HepG2 (cell line): ENCODE measurements around the gene PYGB. TPM values are rescaled to one million over a fixed set of nuclear protein-coding genes. Genes with fewer than 3 reads are reported as not detected.
A peak's percentile ranks its signal among the peaks of the same experiment; 100 is the strongest.

Experiments
- ATAC-seq: fragments of 200-7000 bp; cut with Tn5 transposase; 3 replicates; pipeline ENCODE4 v1.9.1; 2020; ENCODE audit warnings: mild to moderate bottlenecking, moderate library complexity
- BruUV-seq: library from RNA; stranded (reverse); fragments of 400-500 nt; replicated peaks from 2 replicates; lab custom pipeline; 2021; lab: Mats Ljungman, UMichigan
- CTCF ChIA-PET: fragments of 300-600 bp; formaldehyde crosslinking; extraction: SDS; loops from one replicate; lab custom pipeline; 2021; ENCODE audit warnings: low total read pairs, inconsistent platforms, low intra/inter-chr PET ratio; lab: Yijun Ruan, JAX
- POLR2A ChIA-PET: fragments of 350-600 bp; sonication (Branson Sonifier 250); formaldehyde crosslinking; loops from one replicate; lab custom pipeline; 2020; ENCODE audit warnings: antibody characterized with exemption, inconsistent platforms; lab: Yijun Ruan, JAX
- DNase-seq: peaks from one replicate; pipeline ENCODE4 v3.0.0-alpha.2; 2015; ENCODE audit warnings: low spot score
- FAIRE-seq: peaks from 3 replicates; lab custom pipeline; 2011; peaks lifted over from hg19 to GRCh38; lab: Jason Lieb, UNC
- H2AFZ ChIP-seq: one replicate; pipeline ENCODE4 v1.6.1; 2011; ENCODE audit warnings: low read length, inconsistent platforms
- H3K27ac ChIP-seq: fragments of 300-600 bp; 3 replicates; pipeline ENCODE4 v1.8.0; 2011; ENCODE audit warnings: mixed run types, mild to moderate bottlenecking, mixed read lengths, low read length, inconsistent platforms; ENCODE audit not compliant: insufficient read depth; ENCODE audit errors: extremely low read length
- H3K27me3 ChIP-seq, 2 experiments: fragments of 200-600 bp in 1 of 2; 2 replicates in 1 of 2; 3 replicates in 1 of 2; pipeline versions ENCODE4 v1.6.0 to v1.8.0; 2011; ENCODE audit warnings: low read length in 2 of 2, mild to moderate bottlenecking in 2 of 2, moderate library complexity in 2 of 2, inconsistent platforms in 1 of 2; ENCODE audit not compliant: insufficient read depth in 2 of 2, control insufficient read depth in 1 of 2
- H3K36me3 ChIP-seq, 2 experiments: fragments of 200-600 bp in 1 of 2; replicated peaks in 1 of 2; 2 replicates in 1 of 2; 3 replicates in 1 of 2; pipeline versions ENCODE4 v1.5.1 to v1.8.0; 2011; ENCODE audit warnings: low read length in 2 of 2, inconsistent platforms in 1 of 2; ENCODE audit not compliant: insufficient read depth in 2 of 2, control insufficient read depth in 1 of 2
- H3K4me1 ChIP-seq: 2 replicates; pipeline ENCODE4 v1.5.1; 2012; ENCODE audit warnings: low read length, inconsistent platforms; ENCODE audit not compliant: insufficient read depth
- H3K4me2 ChIP-seq: 2 replicates; pipeline ENCODE4 v1.6.0; 2011; ENCODE audit warnings: low read depth, low read length, inconsistent platforms
- H3K4me3 ChIP-seq, 3 experiments: fragments of 200-600 bp in 1 of 3; sonication (generic), shearing (Covaris generic) in 1 of 3; replicated peaks in 1 of 3; 2 replicates each; pipeline ENCODE4 v1.5.1; 2011 to 2016; ENCODE audit warnings: low read length in 3 of 3, inconsistent platforms in 2 of 3, low read depth in 2 of 3, mild to moderate bottlenecking in 2 of 3, control low read depth in 1 of 3, mixed read lengths in 1 of 3; ENCODE audit not compliant: insufficient read depth in 1 of 3
- H3K79me2 ChIP-seq: one replicate; pipeline ENCODE4 v1.6.1; 2011; ENCODE audit warnings: low read length, inconsistent platforms; ENCODE audit not compliant: insufficient read depth
- H3K9ac ChIP-seq: 2 replicates; pipeline ENCODE4 v1.6.0; 2011; ENCODE audit warnings: mild to moderate bottlenecking, low read depth, low read length, inconsistent platforms; ENCODE audit not compliant: insufficient read depth
- H3K9me3 ChIP-seq: 2 replicates; pipeline ENCODE4 v1.5.1; 2012; ENCODE audit warnings: mild to moderate bottlenecking, low read length
- H4K20me1 ChIP-seq: 2 replicates; pipeline ENCODE4 v1.6.0; 2011; ENCODE audit warnings: inconsistent platforms, mild to moderate bottlenecking, low read length, moderate library complexity; ENCODE audit not compliant: insufficient read depth
- FOXK1 ChIP-seq: sonication (generic); formaldehyde crosslinking; IDR thresholded peaks from 2 replicates; pipeline ENCODE4 v1.4.0; 2020; ENCODE audit warnings: low read depth, missing genetic modification reagents, borderline replicate concordance
- IRF2 ChIP-seq: IDR thresholded peaks from 2 replicates; pipeline ENCODE4 v1.6.1; 2018; ENCODE audit warnings: missing genetic modification reagents, missing compliant biosample characterization
- KDM1A ChIP-seq: IDR thresholded peaks from 2 replicates; pipeline ENCODE4 v1.6.1; 2016; ENCODE audit warnings: missing compliant biosample characterization
- ZBTB20 ChIP-seq: sonication (generic); formaldehyde crosslinking; IDR thresholded peaks from 2 replicates; pipeline ENCODE4 v1.8.1; 2023; ENCODE audit warnings: missing genetic modification reagents, low read depth, mild to moderate bottlenecking, borderline replicate concordance
- ZC3H13 ChIP-seq: sonication (generic); formaldehyde crosslinking; IDR thresholded peaks from 2 replicates; pipeline ENCODE4 v1.8.1; 2023; ENCODE audit warnings: mild to moderate bottlenecking, missing genetic modification reagents, moderate library complexity
- ZFP91 ChIP-seq: sonication (generic); formaldehyde crosslinking; IDR thresholded peaks from 2 replicates; pipeline ENCODE4 v1.9.0; 2022; ENCODE audit warnings: missing genetic modification reagents, mild to moderate bottlenecking, borderline replicate concordance
- ZKSCAN5 ChIP-seq: sonication (generic); formaldehyde crosslinking; IDR thresholded peaks from 2 replicates; pipeline ENCODE4 v1.5.1; 2020; ENCODE audit warnings: mild to moderate bottlenecking, missing genetic modification reagents
- ZNF331 ChIP-seq: sonication (generic); formaldehyde crosslinking; IDR thresholded peaks from 2 replicates; pipeline ENCODE4 v1.4.0; 2020; ENCODE audit warnings: missing genetic modification reagents
- ZNF343 ChIP-seq: sonication (generic); formaldehyde crosslinking; IDR thresholded peaks from 2 replicates; pipeline ENCODE4 v1.4.0; 2020; ENCODE audit warnings: mild to moderate bottlenecking, missing genetic modification reagents
- ZNF484 ChIP-seq: sonication (generic); formaldehyde crosslinking; IDR thresholded peaks from 2 replicates; pipeline ENCODE4 v1.5.1; 2020; ENCODE audit warnings: mild to moderate bottlenecking, low read depth, missing genetic modification reagents, borderline replicate concordance
- ZNF572 ChIP-seq: sonication (generic); formaldehyde crosslinking; IDR thresholded peaks from 2 replicates; pipeline ENCODE4 v1.5.1; 2020; ENCODE audit warnings: mild to moderate bottlenecking, missing genetic modification reagents
- ZNF576 ChIP-seq: sonication (generic); formaldehyde crosslinking; IDR thresholded peaks from 2 replicates; pipeline ENCODE4 v1.4.0; 2020; ENCODE audit warnings: mild to moderate bottlenecking, missing genetic modification reagents
- WGBS: methylation state at CpG from one replicate; pipeline ENCODE4 v1.1.6; 2017; ENCODE audit warnings: low lambda C conversion rate; 5-methylcytosine and 5-hydroxymethylcytosine counted together
- in situ Hi-C: cut with HindIII; loops from 2 replicates; pipeline ENCODE4 v1.10.0; 2017; ENCODE audit warnings: low pct_unique_long_range_greater_than_20kb; ENCODE audit not compliant: extremely low pct_ligation_motif_present
- intact Hi-C: fragments of 100-400 bp; cut with micrococcal nuclease; formaldehyde crosslinking; loops from one replicate; pipeline ENCODE4 v1.10.0; 2022; ENCODE audit not compliant: unreplicated experiment
- polyA plus RNA-seq, 8 experiments: library from polyadenylated mRNA; depleted of rRNA in 3 of 8; stranded (reverse) in 7 of 8; unstranded in 1 of 8; fragments of >200 nt; fragmentation: Illumina TruSeq in 4 of 8; extraction: Trizol in 4 of 8; gene quantifications; 2 replicates each; pipeline versions ENCODE4 v1.2.1 to v1.2.3, GENCODE V29; 2011 to 2016; ENCODE audit warnings: low read depth in 4 of 8, missing spikeins in 1 of 8, mixed read lengths in 1 of 8; ENCODE audit not compliant: insufficient read depth in 1 of 8
- total RNA-seq, 5 experiments: library from RNA; depleted of rRNA; stranded (reverse); fragments of >200 nt; fragmentation: Illumina TruSeq; extraction: Trizol; gene quantifications; 2 replicates each; pipeline ENCODE4 v1.2.3, GENCODE V29; 2016; ENCODE audit warnings: low read depth in 1 of 5
- TF ChIP-seq, protein P1 (sequence below): sonication (generic); formaldehyde crosslinking; IDR thresholded peaks from 2 replicates; pipeline ENCODE4 v1.8.1; 2023; ENCODE audit warnings: mild to moderate bottlenecking, inconsistent platforms, moderate library complexity, missing genetic modification reagents, borderline replicate concordance
- TF ChIP-seq, protein P2 (sequence below): IDR thresholded peaks from 2 replicates; pipeline ENCODE4 v1.6.1; 2016

PYGB gene
- total and polyA plus RNA-seq, 2 of the 13 experiments (the other 11 are each of a cell fraction or from before 2014, with no cell fraction given): 24.2 to 86.3 TPM

DNA sequence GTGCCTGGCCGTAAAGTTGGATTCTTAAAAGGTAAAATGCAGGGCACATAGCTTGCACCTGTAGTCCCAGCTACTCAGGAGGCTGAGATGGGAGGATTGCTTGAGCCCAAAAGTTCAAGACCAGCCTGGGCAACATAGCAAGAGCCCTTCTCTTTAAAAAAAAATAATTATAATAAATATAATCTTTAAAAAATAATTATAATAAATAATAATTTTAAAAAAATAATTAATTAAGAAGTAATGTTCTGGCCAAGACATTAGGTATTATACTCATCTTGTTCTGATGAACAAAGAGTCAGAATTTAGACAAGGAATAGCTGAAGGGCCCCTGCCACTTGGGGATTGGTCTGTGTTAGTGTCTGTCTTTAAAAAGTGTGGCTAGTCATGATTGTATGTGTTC, 38.5 kb upstream of the PYGB start (continued):
- TF ChIP-seq, protein P1, sequence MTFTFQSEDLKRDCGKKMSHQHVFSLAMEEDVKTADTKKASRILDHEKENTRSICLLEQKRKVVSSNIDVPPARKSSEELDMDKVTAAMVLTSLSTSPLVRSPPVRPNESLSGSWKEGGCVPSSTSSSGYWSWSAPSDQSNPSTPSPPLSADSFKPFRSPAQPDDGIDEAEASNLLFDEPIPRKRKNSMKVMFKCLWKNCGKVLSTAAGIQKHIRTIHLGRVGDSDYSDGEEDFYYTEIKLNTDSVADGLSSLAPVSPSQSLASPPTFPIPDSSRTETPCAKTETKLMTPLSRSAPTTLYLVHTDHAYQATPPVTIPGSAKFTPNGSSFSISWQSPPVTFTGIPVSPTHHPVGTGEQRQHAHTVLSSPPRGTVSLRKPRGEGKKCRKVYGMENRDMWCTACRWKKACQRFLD (CRISPR knock-in tag): no peak
- TF ChIP-seq ZNF343 (CRISPR knock-in tag) (no peak), ZBTB20 (CRISPR knock-in tag) (no peak)
- TF ChIP-seq, all 625 proteins: peak for 0

DNA sequence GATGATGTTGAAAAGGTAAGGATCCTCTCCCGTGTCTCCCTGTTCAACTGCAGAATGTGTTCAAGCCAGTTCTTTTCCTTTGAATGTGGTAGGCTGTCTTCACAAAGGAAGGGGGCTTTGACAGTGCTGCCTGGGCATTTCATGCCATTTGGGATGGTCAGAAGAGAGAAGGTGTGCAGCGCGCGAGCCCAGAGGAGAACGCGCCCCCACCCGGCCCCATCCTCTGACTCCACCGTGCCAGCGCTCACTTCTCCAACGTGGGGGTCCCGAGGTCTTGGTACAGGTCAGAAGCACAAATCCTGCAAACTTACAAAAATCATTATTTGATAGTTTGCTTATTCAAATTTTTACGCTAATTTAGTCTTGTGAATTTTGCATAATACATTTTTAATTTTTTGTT, 38.0 kb upstream of the PYGB start:
- Histone ChIP-seq H3K9ac (no peak overlapping the region), H3K27me3 (no peaks in the 10 kb centered on the region), H3K4me3 (no peak overlapping the region), H3K4me1 (peaks cover 12% of the 10 kb centered on the region), H3K9me3 (no peaks in the 10 kb centered on the region), H3K36me3 (peaks cover 39 to 54% of the 10 kb centered on the region in 2 experiments), H3K4me2 (no peak overlapping the region), H3K27ac (no peak overlapping the region), H2AFZ (no peak overlapping the region), H4K20me1 (no peaks in the 10 kb centered on the region), H3K79me2 (peaks cover 8% of the 10 kb centered on the region)
- 96% methylated on average over 12 of the region's 12 CpGs for WGBS
- no peak for FAIRE-seq
- DNase-seq: no peak
- in situ Hi-C loops (no loop called here), intact Hi-C loops (no loop called here)
- TF ChIP-seq ZNF572 (CRISPR knock-in tag) (0 out of 2 replicates have a peak, but pooled peaks have one; percentile 31), ZKSCAN5 (no peak)
- ATAC-seq: no peak
- BruUV-seq: no TSS peak
- POLR2A ChIA-PET: interaction anchor here (1.5 kb wide), 1 partner anchor 17 kb away, joined by 3 read pairs; no protein-coding TSS in a partner anchor
- CTCF ChIA-PET: no interaction called here

DNA sequence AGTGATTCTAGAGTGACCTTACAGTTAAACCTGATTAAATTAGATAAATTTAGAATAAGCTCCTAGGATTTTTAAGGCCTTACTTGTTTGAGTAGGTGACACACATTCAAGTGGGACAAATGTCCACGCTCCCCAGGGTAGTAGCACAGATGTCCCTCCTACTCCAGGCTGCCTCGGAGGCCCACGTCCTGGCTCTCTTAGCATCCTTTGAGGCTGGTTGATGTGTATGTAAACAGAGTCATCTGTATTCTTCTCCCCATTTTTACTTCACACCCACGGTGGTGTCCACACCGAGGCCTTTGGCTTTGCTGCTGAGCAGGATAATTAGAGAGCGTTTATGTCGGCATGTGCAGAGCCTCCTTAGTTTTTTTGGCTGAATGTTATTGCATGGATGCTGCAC, 36.6 kb upstream of the PYGB start:
- peaks cover 12% of the 10 kb centered on the region for H3K4me1 ChIP-seq
- BruUV-seq: no TSS peak
- no peaks in the 10 kb centered on the region for H4K20me1 ChIP-seq
- H3K36me3 ChIP-seq: peaks cover 49 to 68% of the 10 kb centered on the region in 2 experiments
- H3K4me3 ChIP-seq: no peak overlapping the region
- POLR2A ChIA-PET: interaction anchor here (1.5 kb wide), 1 partner anchor 16 kb away, joined by 3 read pairs; no protein-coding TSS in a partner anchor
- no peak overlapping the region for H3K27ac ChIP-seq
- FAIRE-seq: no peak
- H3K9me3 ChIP-seq: no peaks in the 10 kb centered on the region
- no peak for ATAC-seq
- H3K27me3 ChIP-seq: no peaks in the 10 kb centered on the region
- H2AFZ ChIP-seq: no peak overlapping the region
- no peaks in the 10 kb centered on the region for H3K79me2 ChIP-seq
- no peak overlapping the region for H3K9ac ChIP-seq
- 92% methylated on average over 7 of the region's 7 CpGs for WGBS
- DNase-seq: no peak
- in situ Hi-C loops (no loop called here), intact Hi-C loops (no loop called here)
- CTCF ChIA-PET: no interaction called here
- no peak overlapping the region for H3K4me2 ChIP-seq
- TF ChIP-seq IRF2 (CRISPR knock-in tag) (no peak), ZNF576 (CRISPR knock-in tag) (no peak), KDM1A (CRISPR knock-in tag) (no peak), ZNF331 (CRISPR knock-in tag) (no peak), FOXK1 (CRISPR knock-in tag) (no peak), ZNF484 (CRISPR knock-in tag) (no peak), ZC3H13 (CRISPR knock-in tag) (no peak), ZFP91 (no peak)
- TF ChIP-seq, protein P2, sequence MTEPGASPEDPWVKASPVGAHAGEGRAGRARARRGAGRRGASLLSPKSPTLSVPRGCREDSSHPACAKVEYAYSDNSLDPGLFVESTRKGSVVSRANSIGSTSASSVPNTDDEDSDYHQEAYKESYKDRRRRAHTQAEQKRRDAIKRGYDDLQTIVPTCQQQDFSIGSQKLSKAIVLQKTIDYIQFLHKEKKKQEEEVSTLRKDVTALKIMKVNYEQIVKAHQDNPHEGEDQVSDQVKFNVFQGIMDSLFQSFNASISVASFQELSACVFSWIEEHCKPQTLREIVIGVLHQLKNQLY (CRISPR knock-in tag): no peak
